GM12801 (cell line): Measurements from ENCODE around the gene FTCD.

Source experiments
- TF ChIP-seq, protein P1 (sequence below): IDR thresholded peaks from one replicate; pipeline ENCODE4 v1.5.1; 2011; ENCODE audit warnings: control low read depth; ENCODE audit not compliant: insufficient read length; ENCODE audit errors: extremely low read depth

FTCD gene

DNA sequence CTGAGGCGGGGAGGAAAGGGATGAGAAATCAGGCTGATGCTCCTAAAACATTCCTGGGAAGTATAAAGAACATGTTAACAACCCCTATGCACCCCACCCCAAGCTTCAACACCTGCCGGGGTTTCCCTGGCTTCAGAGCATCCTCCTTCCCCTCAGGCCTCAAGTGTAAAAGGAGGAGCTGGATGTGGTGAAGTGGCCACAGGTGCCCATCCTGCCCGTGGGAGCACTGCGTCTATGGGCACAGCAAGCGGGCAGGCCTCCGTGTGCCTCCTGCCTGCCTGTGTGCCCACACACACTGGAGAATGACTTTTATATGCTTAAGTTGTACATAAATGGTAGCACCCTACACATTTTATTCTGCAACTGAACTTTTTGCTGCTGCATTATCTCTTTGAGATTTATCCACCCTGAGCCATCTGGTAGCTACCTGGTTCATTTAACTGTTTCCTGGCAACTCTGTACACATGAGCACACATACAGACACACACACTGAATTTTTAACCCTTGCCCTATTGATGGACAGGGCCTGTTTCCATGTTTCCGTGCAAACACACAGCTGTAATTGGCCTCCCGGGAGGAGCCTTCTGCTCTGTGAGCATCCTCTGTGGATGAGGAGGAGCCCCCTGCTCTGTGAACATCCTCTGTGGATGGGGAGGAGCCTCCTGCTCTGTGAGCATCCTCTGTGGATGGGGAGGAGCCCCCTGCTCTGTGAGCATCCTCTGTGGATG, 13.4 kb upstream of the FTCD start:
- TF ChIP-seq, protein P1, sequence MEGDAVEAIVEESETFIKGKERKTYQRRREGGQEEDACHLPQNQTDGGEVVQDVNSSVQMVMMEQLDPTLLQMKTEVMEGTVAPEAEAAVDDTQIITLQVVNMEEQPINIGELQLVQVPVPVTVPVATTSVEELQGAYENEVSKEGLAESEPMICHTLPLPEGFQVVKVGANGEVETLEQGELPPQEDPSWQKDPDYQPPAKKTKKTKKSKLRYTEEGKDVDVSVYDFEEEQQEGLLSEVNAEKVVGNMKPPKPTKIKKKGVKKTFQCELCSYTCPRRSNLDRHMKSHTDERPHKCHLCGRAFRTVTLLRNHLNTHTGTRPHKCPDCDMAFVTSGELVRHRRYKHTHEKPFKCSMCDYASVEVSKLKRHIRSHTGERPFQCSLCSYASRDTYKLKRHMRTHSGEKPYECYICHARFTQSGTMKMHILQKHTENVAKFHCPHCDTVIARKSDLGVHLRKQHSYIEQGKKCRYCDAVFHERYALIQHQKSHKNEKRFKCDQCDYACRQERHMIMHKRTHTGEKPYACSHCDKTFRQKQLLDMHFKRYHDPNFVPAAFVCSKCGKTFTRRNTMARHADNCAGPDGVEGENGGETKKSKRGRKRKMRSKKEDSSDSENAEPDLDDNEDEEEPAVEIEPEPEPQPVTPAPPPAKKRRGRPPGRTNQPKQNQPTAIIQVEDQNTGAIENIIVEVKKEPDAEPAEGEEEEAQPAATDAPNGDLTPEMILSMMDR = no peak

- TF ChIP-seq, protein P1 = no peak
Measured at GRCh38 chr21:46168238-46168637, 12.9 kb upstream of the FTCD start.

DNA sequence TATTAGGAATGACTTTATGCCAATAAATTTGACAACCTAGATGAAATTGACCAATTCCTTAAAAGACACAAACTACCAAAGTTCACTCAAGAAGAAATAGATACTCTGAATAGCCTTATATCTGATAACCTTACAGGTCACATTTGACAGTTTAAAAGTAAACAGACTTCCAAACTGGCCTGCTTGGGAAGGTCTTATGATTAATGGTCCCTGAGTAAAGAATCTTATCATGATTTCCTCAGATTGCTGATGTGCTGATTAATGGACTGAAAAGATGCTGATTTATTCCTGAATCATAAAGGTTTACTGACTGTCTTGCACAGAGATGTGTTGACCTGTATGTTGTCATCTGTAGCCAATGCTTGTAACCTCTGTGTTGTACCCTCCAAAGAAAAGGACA, 9.7 kb upstream of the FTCD start:
- TF ChIP-seq, protein P1 = no peak

DNA sequence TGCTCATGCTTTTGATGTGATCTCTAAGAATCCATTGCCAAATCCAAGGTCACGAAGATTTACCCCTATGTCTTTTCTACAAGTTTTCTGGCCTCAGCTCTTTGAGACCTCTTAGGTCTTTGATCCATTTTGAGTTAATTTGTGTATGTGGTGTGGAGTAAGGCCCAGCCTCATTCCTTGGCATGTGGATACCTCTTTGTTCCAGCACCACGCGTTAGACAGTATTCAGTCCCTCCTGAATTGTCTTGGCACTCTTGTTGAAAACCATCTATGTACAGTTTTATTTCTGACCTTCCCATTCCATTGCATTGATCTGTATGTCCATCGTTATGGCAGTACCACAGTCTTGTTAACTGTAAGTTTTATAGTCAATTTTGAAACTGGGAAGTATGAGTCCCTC, 8.0 kb upstream of the FTCD start:
- TF ChIP-seq, protein P1 = no peak

DNA sequence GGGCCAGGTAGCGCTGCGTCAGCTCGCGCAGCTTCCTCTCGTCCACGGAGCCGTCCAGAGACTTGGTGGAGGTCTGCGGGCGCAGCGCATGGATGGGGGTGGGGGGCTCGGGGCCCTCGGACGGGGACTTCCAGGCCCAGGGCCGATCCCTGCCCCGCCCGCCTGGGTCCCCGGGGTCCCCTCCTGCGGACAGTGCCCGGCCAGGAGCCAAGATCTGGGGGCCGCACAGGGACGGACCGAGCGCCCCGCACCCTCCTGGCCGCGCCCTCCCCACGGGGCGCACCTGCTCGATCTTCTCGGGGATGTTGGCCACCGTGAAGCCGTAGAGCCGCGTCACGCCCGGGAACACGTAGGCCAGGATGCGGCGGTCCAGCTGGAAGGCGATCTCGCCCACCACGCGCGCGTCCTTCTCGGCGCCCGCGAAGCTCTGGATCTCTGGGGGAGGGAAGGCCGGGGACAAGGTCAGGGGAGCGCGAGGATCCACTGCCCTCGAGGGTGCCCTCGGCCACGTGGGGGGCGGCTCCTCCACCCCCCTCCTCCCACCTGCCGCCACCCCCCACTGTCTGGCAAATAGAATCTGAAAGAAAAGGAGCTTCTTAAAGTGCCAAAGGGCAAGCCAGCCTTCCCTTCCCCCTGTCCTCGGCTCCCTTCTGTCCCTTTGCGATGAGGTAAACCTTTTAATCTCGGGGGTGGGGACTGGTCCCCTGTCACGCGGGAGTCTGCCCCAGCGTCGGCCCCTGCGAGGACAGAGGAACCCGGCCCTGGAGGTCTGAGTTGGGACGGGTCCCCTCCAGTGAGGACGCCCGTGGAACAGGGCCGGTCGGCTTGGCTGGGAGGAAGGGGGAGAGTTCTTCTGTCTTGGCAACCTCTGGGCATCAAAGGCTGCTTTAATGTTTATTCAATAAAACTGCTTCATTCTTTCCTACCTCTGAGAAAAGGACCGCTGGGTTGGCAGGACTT, 6.5 kb upstream of the FTCD start:
- TF ChIP-seq, protein P1 = no peak

DNA sequence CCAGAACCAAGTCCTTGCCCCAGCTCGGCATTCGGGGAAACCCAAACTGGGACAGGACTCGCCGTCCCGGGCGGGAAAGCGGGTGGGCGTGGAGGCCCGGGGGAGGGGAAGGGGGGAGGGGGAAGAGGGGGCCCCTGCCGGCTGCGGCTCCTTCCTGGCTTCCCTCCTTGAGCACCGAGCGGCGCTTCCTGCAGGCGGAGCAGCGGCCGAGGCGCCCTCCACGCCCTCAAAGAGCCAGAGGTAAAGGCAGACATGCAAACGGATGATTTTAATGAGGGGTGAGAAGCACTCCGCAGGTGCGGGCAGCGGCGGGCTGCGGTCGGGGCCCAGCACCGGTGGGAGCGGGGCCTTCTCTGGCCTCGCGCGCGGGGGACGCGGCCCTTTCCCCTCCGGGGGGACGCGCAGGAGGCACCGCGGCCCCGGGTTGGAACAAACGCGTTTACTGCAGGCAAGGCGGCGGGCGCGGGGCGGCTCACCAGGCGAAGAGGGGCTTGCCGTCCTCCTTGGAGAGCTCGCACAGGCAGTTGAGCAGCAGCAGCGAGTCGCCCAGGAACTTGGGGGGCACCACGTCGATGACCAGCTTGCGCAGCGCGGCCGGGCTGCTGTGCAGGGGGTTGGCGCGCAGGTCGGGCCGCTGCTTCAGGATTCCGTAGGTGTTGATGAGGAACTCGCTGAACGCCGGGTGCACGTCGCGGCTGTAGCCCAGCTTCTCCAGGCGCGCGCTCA, 5.7 kb upstream of the FTCD start:
- TF ChIP-seq, protein P1 = no peak

GRCh38 chr21:46160657-46160906, 5.2 kb upstream of the FTCD start:
- TF ChIP-seq, protein P1 = no peak
